ENCODE measurements around the gene IL17RC. TPM values are rescaled to one million over a fixed set of nuclear protein-coding genes. Genes with fewer than 3 reads are reported as not detected.
"Not testable (repeated sequence)": the region's sequence is repeated elsewhere in the genome, so short reads cannot be mapped to it uniquely, and the experiment has no call there.

Gene IL17RC
- total RNA-seq, 3 donors from 2014 or later (not counting 1 experiment from before 2014, with no cell fraction given), result 0.77 to 1.5 (median 1.2) TPM

GRCh38 chr3:9937486-9938238 is 20.8 kb downstream of the IL17RC start:
- no peak for DNase-seq
- H3K9me3 ChIP-seq (ENCODE audit: control insufficient read depth, insufficient read depth, low read length), result no peaks in the 10 kb centered on the region
- no peak overlapping the region for H3K4me3 Mint-ChIP-seq
- H3K27me3 Mint-ChIP-seq (ENCODE audit: low read depth in 2 of 2), result no peaks in the 10 kb centered on the region
- no peaks in the 10 kb centered on the region for H3K27me3 ChIP-seq (ENCODE audit: control insufficient read depth, insufficient read depth, low read length)
- H3K9me3 Mint-ChIP-seq, result no peaks in the 10 kb centered on the region
- peak overlapping the region in 1 of 2 donors; percentile 13 for H3K27ac Mint-ChIP-seq
- H3K27ac ChIP-seq (ENCODE audit: low read length), result no peak overlapping the region
- no peak for ATAC-seq
- peaks cover 34 to 40% of the 10 kb centered on the region in 2 donors for H3K4me1 Mint-ChIP-seq
- peaks cover 18% of the 10 kb centered on the region for H3K36me3 ChIP-seq (ENCODE audit: control insufficient read depth, insufficient read depth, low read length)
- intact Hi-C loops (cut with micrococcal nuclease), result no loop called here
- no peak overlapping the region for H3K4me3 ChIP-seq (ENCODE audit: low read length)
- TF ChIP-seq, protein P1, sequence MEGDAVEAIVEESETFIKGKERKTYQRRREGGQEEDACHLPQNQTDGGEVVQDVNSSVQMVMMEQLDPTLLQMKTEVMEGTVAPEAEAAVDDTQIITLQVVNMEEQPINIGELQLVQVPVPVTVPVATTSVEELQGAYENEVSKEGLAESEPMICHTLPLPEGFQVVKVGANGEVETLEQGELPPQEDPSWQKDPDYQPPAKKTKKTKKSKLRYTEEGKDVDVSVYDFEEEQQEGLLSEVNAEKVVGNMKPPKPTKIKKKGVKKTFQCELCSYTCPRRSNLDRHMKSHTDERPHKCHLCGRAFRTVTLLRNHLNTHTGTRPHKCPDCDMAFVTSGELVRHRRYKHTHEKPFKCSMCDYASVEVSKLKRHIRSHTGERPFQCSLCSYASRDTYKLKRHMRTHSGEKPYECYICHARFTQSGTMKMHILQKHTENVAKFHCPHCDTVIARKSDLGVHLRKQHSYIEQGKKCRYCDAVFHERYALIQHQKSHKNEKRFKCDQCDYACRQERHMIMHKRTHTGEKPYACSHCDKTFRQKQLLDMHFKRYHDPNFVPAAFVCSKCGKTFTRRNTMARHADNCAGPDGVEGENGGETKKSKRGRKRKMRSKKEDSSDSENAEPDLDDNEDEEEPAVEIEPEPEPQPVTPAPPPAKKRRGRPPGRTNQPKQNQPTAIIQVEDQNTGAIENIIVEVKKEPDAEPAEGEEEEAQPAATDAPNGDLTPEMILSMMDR (IDR thresholded peaks at IDR 0.05), result no peak
- peaks cover 18% of the 10 kb centered on the region for H3K4me1 ChIP-seq (ENCODE audit: control insufficient read depth, insufficient read depth, low read length)
- no peaks in the 10 kb centered on the region for H3K36me3 Mint-ChIP-seq
- WGBS (ENCODE audit: insufficient coverage), result 95% methylated on average over 13 of the region's 13 CpGs

DNA sequence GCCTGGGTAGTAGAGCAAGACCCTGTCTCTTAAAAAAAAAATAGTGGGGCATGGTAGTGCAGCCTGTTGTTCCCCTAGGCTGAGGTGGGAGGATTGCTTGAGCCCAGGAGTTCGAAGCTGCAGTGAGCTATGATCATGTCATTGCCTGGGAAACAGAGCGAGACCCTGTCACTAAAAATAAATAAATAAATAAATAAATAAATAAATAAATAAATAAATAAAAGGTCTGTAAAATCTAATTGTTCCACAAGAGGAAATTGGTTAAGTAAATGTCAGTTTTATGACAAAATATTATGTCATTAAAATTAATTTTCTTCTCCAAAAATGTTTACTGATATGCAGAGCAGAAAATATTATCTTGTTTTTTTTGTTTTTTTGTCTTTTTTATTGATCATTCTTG is 22.1 kb downstream of the IL17RC start:
- Mint-ChIP-seq H3K4me3 (no peak overlapping the region), H3K27me3 (ENCODE audit: low read depth in 2 of 2) (no peaks in the 10 kb centered on the region), H3K27ac (no peak overlapping the region), H3K36me3 (no peaks in the 10 kb centered on the region), H3K9me3 (no peaks in the 10 kb centered on the region), H3K4me1 (peaks cover 27 to 29% of the 10 kb centered on the region in 2 donors)
- ATAC-seq (no peak), DNase-seq (no peak)
- no peak overlapping the region for H3K27ac ChIP-seq (ENCODE audit: low read length)
- H3K27me3 ChIP-seq (ENCODE audit: control insufficient read depth, insufficient read depth, low read length), result no peaks in the 10 kb centered on the region
- no CpG with 5 or more reads among the region's 2 CpGs for WGBS (ENCODE audit: insufficient coverage)
- H3K4me1 ChIP-seq (ENCODE audit: control insufficient read depth, insufficient read depth, low read length), result peaks cover 14% of the 10 kb centered on the region
- TF ChIP-seq, protein P1 (IDR thresholded peaks at IDR 0.05), result no peak
- H3K9me3 ChIP-seq (ENCODE audit: control insufficient read depth, insufficient read depth, low read length), result no peaks in the 10 kb centered on the region
- intact Hi-C loops (cut with micrococcal nuclease), result no loop called here
- no peak overlapping the region for H3K4me3 ChIP-seq (ENCODE audit: low read length)
- peaks cover 18% of the 10 kb centered on the region for H3K36me3 ChIP-seq (ENCODE audit: control insufficient read depth, insufficient read depth, low read length)

DNA sequence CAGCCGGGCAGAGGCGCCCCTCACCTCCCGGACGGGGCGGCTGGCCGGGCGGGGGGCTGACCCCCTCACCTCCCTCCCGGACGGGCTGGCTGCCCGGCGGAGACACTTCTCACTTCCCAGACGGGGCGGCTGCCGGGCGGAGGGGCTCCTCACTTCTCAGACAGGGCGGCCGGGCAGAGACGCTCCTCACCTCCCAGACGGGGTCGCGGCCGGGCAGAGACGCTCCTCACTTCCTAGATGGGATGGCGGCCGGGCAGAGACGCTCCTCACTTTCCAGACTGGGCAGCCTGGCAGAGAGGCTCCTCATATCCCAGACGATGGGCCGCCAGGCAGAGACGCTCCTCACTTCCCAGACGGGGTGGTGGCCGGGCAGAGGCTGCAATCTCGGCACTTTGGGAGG is 23.0 kb downstream of the IL17RC start:
- DNase-seq; H3K27ac ChIP-seq (ENCODE audit: low read length); H3K9me3 ChIP-seq (ENCODE audit: control insufficient read depth, insufficient read depth, low read length); ATAC-seq; H3K4me1 ChIP-seq (ENCODE audit: control insufficient read depth, insufficient read depth, low read length); H3K27me3 ChIP-seq (ENCODE audit: control insufficient read depth, insufficient read depth, low read length); H3K9me3 Mint-ChIP-seq; H3K36me3 Mint-ChIP-seq; H3K27ac Mint-ChIP-seq; H3K4me3 ChIP-seq (ENCODE audit: low read length); H3K4me3 Mint-ChIP-seq; H3K27me3 Mint-ChIP-seq (ENCODE audit: low read depth in 2 of 2); intact Hi-C loops (cut with micrococcal nuclease): not testable (repeated sequence)
- H3K36me3 ChIP-seq (ENCODE audit: control insufficient read depth, insufficient read depth, low read length), result peaks cover 18% of the 10 kb centered on the region
- H3K4me1 Mint-ChIP-seq, result peaks cover 18 to 20% of the 10 kb centered on the region in 2 donors
- WGBS (ENCODE audit: insufficient coverage), result 100% methylated on average over 22 of the region's 32 CpGs

DNA sequence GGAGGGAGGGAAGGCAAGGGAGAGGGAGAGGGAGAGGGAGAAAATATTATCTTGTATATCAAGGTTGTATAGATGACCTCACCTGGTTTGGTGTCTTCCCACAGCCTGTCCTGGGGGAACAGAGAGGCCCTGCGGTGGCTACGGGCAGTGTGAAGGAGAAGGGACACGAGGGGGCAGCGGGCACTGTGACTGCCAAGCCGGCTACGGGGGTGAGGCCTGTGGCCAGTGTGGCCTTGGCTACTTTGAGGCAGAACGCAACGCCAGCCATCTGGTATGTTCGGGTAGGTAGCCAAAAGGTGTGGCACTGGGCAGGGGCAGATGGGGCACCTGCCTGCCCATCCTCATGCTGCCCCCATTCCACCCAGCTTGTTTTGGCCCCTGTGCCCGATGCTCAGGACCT is 23.8 kb downstream of the IL17RC start:
- TF ChIP-seq, protein P1 (IDR thresholded peaks at IDR 0.05), result no peak
- intact Hi-C loops (cut with micrococcal nuclease), result no loop called here
- Histone ChIP-seq H3K4me3 (ENCODE audit: low read length) (no peak overlapping the region), H3K27ac (ENCODE audit: low read length) (no peak overlapping the region), H3K36me3 (ENCODE audit: control insufficient read depth, insufficient read depth, low read length) (peaks cover 18% of the 10 kb centered on the region), H3K27me3 (ENCODE audit: control insufficient read depth, insufficient read depth, low read length) (no peaks in the 10 kb centered on the region), H3K4me1 (ENCODE audit: control insufficient read depth, insufficient read depth, low read length) (peaks cover under 1% of the 10 kb centered on the region), H3K9me3 (ENCODE audit: control insufficient read depth, insufficient read depth, low read length) (no peaks in the 10 kb centered on the region)
- no peaks in the 10 kb centered on the region for H3K9me3 Mint-ChIP-seq
- peaks cover 9 to 12% of the 10 kb centered on the region in 2 donors for H3K4me1 Mint-ChIP-seq
- H3K4me3 Mint-ChIP-seq, result no peak overlapping the region
- H3K36me3 Mint-ChIP-seq, result no peaks in the 10 kb centered on the region
- no peak overlapping the region for H3K27ac Mint-ChIP-seq
- no peaks in the 10 kb centered on the region for H3K27me3 Mint-ChIP-seq (ENCODE audit: low read depth in 2 of 2)
- ATAC-seq (no peak), DNase-seq (no peak)
- 98% methylated on average over 10 of the region's 10 CpGs for WGBS (ENCODE audit: insufficient coverage)

Data from natural killer cell (primary cell).